WI38 (cell line): ENCODE results near the gene CCDC188.

Experiments
- H3K4me3 ChIP-seq: 2 replicates; pipeline ENCODE4 v1.5.1; 2011; ENCODE audit warnings: low read depth, mild to moderate bottlenecking, control low read depth, low read length
- TF ChIP-seq, protein P1 (sequence below): IDR thresholded peaks from 2 replicates; pipeline ENCODE4 v1.5.1; 2012; ENCODE audit warnings: low read depth, mild to moderate bottlenecking, control low read depth, low read length

CCDC188 gene

GRCh38 chr22:20117633-20118299 lies 33.1 kb downstream of the CCDC188 start:
- peak overlapping the region; percentile 86 for H3K4me3 ChIP-seq
- TF ChIP-seq, protein P1, sequence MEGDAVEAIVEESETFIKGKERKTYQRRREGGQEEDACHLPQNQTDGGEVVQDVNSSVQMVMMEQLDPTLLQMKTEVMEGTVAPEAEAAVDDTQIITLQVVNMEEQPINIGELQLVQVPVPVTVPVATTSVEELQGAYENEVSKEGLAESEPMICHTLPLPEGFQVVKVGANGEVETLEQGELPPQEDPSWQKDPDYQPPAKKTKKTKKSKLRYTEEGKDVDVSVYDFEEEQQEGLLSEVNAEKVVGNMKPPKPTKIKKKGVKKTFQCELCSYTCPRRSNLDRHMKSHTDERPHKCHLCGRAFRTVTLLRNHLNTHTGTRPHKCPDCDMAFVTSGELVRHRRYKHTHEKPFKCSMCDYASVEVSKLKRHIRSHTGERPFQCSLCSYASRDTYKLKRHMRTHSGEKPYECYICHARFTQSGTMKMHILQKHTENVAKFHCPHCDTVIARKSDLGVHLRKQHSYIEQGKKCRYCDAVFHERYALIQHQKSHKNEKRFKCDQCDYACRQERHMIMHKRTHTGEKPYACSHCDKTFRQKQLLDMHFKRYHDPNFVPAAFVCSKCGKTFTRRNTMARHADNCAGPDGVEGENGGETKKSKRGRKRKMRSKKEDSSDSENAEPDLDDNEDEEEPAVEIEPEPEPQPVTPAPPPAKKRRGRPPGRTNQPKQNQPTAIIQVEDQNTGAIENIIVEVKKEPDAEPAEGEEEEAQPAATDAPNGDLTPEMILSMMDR, result no peak

DNA sequence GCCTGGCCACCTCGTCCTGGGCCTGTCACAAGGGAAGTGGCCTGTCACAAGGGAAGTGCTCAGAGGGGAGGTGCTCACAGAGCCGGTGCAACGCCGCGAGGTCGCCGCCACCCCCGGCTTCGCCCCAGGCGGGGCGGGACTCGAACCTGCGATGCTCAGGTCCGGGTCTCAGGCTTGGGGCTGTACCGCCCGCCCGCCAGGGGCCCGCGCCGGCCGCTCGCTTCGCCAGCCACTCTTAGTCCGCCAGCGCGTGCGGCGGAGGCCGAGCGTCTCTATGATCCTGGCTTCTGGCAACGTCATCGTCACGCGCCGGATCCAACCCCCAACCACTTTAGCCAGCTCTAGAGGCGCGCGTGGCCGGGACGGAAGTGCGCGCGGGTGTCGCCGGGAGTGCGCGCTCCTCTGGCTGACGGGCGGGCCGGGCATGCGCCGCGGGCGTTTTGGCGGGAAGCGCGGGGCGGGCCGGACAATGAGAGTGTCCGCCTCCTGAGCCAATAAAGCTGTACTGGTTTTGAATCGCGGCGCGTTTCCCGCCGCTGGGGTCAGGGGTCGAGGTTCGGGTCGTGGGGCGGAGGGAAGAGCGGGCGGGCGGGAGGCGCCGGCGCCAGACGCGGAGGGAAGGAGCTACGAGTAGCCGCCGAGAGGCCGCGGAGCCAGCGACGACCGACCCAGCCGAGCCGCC lies 33.8 kb downstream of the CCDC188 start, which contains the start of gene TRMT2A:
TSS of gene TRMT2A (minus strand) at position 276 of the 682 bp plus-strand sequence. CDS start 320 bp downstream, outside the sequence.
- TF ChIP-seq, protein P1, result no peak
- H3K4me3 ChIP-seq, result peak within 1 kb of the TSS; percentile 86

- TF ChIP-seq, protein P1, result no peak
- peak overlapping the region; percentile 86 for H3K4me3 ChIP-seq
Observed at GRCh38 chr22:20116376-20116950, 34.4 kb downstream of the CCDC188 start.

DNA sequence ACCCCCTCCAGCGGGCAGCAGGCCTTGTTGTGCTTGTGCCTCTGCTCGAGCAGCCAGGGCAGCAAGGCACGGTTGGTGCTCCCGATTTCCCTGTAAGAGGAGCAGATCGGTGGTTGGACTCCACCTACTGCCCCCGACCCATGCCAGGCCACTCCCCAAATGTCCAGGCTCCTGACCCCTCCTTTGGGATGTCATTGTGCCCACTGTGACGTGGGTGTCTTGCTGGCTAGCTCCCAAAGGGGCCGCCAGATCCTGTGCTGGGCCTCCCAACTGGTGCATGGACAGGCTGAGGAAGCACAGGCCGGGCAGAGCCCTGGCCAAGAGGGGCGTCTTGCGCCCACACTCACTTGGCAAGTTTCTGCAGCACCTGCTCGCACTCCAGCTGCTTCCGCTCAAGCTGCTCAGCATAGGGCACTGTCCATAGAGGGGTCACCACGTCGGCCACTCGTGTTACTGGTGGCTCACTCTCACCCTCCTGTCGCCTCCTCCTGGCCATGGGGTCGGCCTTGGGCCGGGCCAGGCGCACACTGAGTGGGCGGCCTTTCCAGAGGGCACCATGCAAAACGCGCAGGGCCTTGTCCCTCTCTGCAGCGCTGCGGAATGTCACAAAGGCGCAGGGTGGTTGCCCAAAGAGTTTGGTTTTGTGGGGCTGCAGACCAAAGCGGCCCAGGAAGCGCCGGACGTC lies 35.0 kb downstream of the CCDC188 start, which contains the start of gene RANBP1:
TSS of gene RANBP1 (plus strand) at position 414 of the 685 bp plus-strand sequence. CDS start at position 495, 81 bp downstream.
- peak within 1 kb of the TSS; percentile 86 for H3K4me3 ChIP-seq
- TF ChIP-seq, protein P1, result no peak

DNA sequence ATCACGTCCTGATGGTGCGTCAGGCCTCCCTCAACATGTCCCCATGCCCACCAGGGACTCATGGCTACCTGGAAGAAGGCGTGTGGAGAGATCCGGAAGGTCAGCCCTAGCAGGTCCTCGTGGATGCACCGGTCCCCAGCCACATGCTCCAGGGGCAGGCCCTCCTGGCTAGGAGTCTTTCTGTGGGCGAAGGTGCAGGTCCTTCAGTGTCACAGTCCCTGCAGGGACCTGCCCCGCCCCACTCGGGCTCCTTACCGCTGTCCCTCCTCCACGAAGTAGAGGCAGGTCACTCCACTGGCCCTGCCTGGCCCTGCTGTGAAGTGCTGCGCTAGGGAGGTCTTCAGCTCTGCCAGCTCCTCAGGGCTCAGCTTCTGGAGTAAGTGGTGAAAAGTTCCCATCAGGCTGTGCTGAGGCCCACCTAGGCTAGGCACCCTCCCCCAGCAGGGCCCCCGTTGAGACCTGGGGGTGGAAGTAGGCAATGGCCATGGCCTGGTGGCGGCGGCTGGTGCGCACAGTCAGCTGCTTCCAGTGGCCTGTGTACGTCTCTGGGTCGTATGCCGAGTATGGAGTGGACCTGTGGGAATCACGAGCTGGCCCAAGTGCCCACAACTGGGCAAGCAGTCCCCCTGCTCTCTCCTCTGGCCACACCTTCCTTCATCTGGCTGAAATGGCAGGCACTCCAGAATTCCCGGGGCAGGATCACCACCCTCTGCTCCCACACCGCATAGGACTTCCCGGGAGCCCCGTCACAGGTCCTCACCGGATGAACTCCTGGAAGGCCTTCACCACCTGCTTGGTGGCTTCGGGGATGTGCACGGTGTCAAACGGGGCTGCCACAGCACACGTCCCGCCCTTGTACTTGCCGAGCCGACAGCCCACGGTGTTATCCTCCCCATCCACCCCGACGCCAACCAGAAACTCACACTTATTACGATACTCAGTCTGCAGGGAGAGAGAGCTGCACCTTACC lies 36.1 kb downstream of the CCDC188 start:
- H3K4me3 ChIP-seq, result no peak overlapping the region

More for the DNA sequence above, 36.1 kb downstream of the CCDC188 start:
- TF ChIP-seq, protein P1, result no peak
